Ammon's horn (tissue), 1 donor: Measurements from ENCODE around the gene DCAF4L1.

Experiments
- DNase-seq: peaks from one replicate; pipeline ENCODE4 v3.0.0-alpha.2; 2016; ENCODE audit warnings: low spot score

DCAF4L1 gene

GRCh38 chr4:41990365-41991111 lies 9.0 kb downstream of the DCAF4L1 start, which contains the start of gene SLC30A9:
TSS of gene SLC30A9 (plus strand) at chr4:41990530. CDS start at chr4:41990652, 122 bp downstream.
- DNase-seq = peak; percentile 99

- no peak for DNase-seq
These were observed 10.6 kb downstream of the DCAF4L1 start for GRCh38 chr4:41991916-41992767.

GRCh38 chr4:41992967-41993857 lies 11.7 kb downstream of the DCAF4L1 start:
- DNase-seq = no peak

GRCh38 chr4:41994461-41994985 lies 13.0 kb downstream of the DCAF4L1 start:
- DNase-seq = no peak

GRCh38 chr4:41998019-41998418 lies 16.5 kb downstream of the DCAF4L1 start:
- no peak for DNase-seq

- no peak for DNase-seq
These were observed 17.8 kb downstream of the DCAF4L1 start for GRCh38 chr4:41999321-41999720.

- DNase-seq = no peak
These were observed 26.6 kb downstream of the DCAF4L1 start for GRCh38 chr4:42008011-42008786.

- no peak for DNase-seq
These were observed 33.9 kb downstream of the DCAF4L1 start for GRCh38 chr4:42015438-42015837.

GRCh38 chr4:42018451-42018850 lies 36.9 kb downstream of the DCAF4L1 start:
- DNase-seq = no peak
